ENCODE measurements around the gene RADIL.

- no peak for TF ChIP-seq EZH2 (IDR thresholded peaks at IDR 0.05; ENCODE audit: low read length, unreplicated experiment)
- no peak for TF ChIP-seq CTCF (conservative IDR thresholded peaks at IDR 0.05; ENCODE audit: low read depth, low read length)
These were observed 98.1 kb downstream of the RADIL start for GRCh38 chr7:4785371-4785770.

All from PC-3 (cell line).